SK-N-SH (cell line): ENCODE measurements around the gene SMAD5. TPM values are rescaled to one million over a fixed set of nuclear protein-coding genes. Genes with fewer than 3 reads are reported as not detected.
A peak's percentile ranks its signal among the peaks of the same experiment; 100 is the strongest.

ENCODE experiments used
- CTCF ChIA-PET: fragments of 300-600, 350-600 bp; formaldehyde crosslinking; extraction: SDS; loops from one replicate; lab custom pipeline; 2021; lab: Yijun Ruan, JAX
- POLR2A ChIA-PET: fragments of 350-600 bp; sonication (Branson Sonifier 250); formaldehyde crosslinking; extraction: SDS; loops from one replicate; lab custom pipeline; 2020; ENCODE audit warnings: antibody characterized with exemption, inconsistent platforms; lab: Yijun Ruan, JAX
- DNase-seq: peaks from one replicate; pipeline ENCODE4 v3.0.0; 2012
- H2AFZ ChIP-seq: fragments of 200-600 bp; sonication (generic); 2 replicates; pipeline ENCODE4 v1.8.1; 2016; ENCODE audit warnings: antibody characterized with exemption, mild to moderate bottlenecking, low read depth
- H3F3A ChIP-seq: fragments of 200-600 bp; sonication (generic); replicated peaks from 2 replicates; pipeline ENCODE3; 2016; ENCODE audit warnings: antibody characterized with exemption, mild to moderate bottlenecking; ENCODE audit not compliant: insufficient read depth
- H3K27ac ChIP-seq, 2 experiments: fragments of 200-500 bp in 1 of 2; fragments of 200-600 bp in 1 of 2; sonication (Bioruptor generic) in 1 of 2; sonication (generic), shearing (Covaris generic) in 1 of 2; 2 replicates each; pipeline versions ENCODE4 v1.5.1 to v1.6.1; 2014 to 2016; ENCODE audit warnings: low read depth in 2 of 2, inconsistent platforms in 1 of 2, low read length in 1 of 2, mild to moderate bottlenecking in 1 of 2, mixed read lengths in 1 of 2
- H3K27me3 ChIP-seq: fragments of 200-600 bp; sonication (generic), shearing (Covaris generic); 2 replicates; pipeline ENCODE4 v1.6.1; 2016; ENCODE audit warnings: mixed run types; ENCODE audit not compliant: insufficient read depth
- H3K36me3 ChIP-seq, 2 experiments: fragments of 200-500 bp in 1 of 2; fragments of 200-600 bp in 1 of 2; sonication (Bioruptor generic) in 1 of 2; sonication (generic) in 1 of 2; replicated peaks in 1 of 2; 2 replicates each; pipeline versions ENCODE3 to v1.5.1; 2014 to 2016; ENCODE audit warnings: low read length in 1 of 2, mild to moderate bottlenecking in 1 of 2; ENCODE audit not compliant: insufficient read depth in 2 of 2, control insufficient read depth in 1 of 2
- H3K4me1 ChIP-seq, 2 experiments: fragments of 200-500 bp in 1 of 2; fragments of 200-600 bp in 1 of 2; sonication (Bioruptor generic) in 1 of 2; sonication (generic), shearing (Covaris generic) in 1 of 2; 2 replicates each; pipeline versions ENCODE4 v1.5.1 to v1.6.1; 2014 to 2016; ENCODE audit warnings: low read depth in 1 of 2, low read length in 1 of 2, mixed run types in 1 of 2; ENCODE audit not compliant: insufficient read depth in 2 of 2, control insufficient read depth in 1 of 2
- H3K4me2 ChIP-seq: fragments of 200-600 bp; sonication (generic), shearing (Covaris generic); 2 replicates; pipeline ENCODE4 v1.6.1; 2017; ENCODE audit warnings: mixed run types
- H3K4me3 ChIP-seq, 2 experiments: fragments of 200-500 bp in 1 of 2; fragments of 200-600 bp in 1 of 2; sonication (Bioruptor generic) in 1 of 2; sonication (generic), shearing (Covaris generic) in 1 of 2; 2 replicates each; pipeline versions ENCODE4 v1.5.1 to v1.8.1; 2014 to 2016; ENCODE audit warnings: low read depth in 2 of 2, inconsistent platforms in 1 of 2, low read length in 1 of 2, mild to moderate bottlenecking in 1 of 2, mixed read lengths in 1 of 2, moderate library complexity in 1 of 2
- H3K79me2 ChIP-seq: fragments of 200-600 bp; sonication (generic); 2 replicates; pipeline ENCODE4 v1.8.1; 2017; ENCODE audit warnings: mild to moderate bottlenecking; ENCODE audit not compliant: insufficient read depth
- H3K9ac ChIP-seq: fragments of 200-600 bp; sonication (generic); 2 replicates; pipeline ENCODE4 v1.6.1; 2017; ENCODE audit warnings: mixed run types
- H3K9me2 ChIP-seq: fragments of 200-600 bp; sonication (generic); 2 replicates; pipeline ENCODE4 v1.6.1; 2017; ENCODE audit warnings: mixed run types
- H3K9me3 ChIP-seq: fragments of 200-600 bp; sonication (generic); 2 replicates; pipeline ENCODE4 v1.6.1; 2017; ENCODE audit warnings: mixed run types, mild to moderate bottlenecking, moderate library complexity
- H4K20me1 ChIP-seq: fragments of 200-600 bp; sonication (generic); 2 replicates; pipeline ENCODE4 v1.6.1; 2017; ENCODE audit warnings: mild to moderate bottlenecking, mixed run types; ENCODE audit not compliant: insufficient read depth
- CTCF ChIP-seq: fragments of 200-600 bp; sonication (generic); IDR thresholded peaks from 2 replicates; pipeline ENCODE4 v1.6.1; 2017; ENCODE audit warnings: antibody characterized with exemption, mild to moderate bottlenecking, moderate library complexity
- EZH2phosphoT487 ChIP-seq: fragments of 200-600 bp; sonication (generic); IDR thresholded peaks from 2 replicates; pipeline ENCODE4 v1.6.1; 2017; ENCODE audit warnings: low read depth, mixed run types, mild to moderate bottlenecking, antibody characterized with exemption, moderate library complexity, borderline replicate concordance
- FOSL2 ChIP-seq: IDR thresholded peaks from 2 replicates; pipeline ENCODE4 v1.4.0; 2012; ENCODE audit warnings: low read depth, mild to moderate bottlenecking, moderate library complexity, borderline replicate concordance
- FOXJ3 ChIP-seq: sonication (generic); formaldehyde crosslinking; IDR thresholded peaks from 2 replicates; pipeline ENCODE4 v1.5.1; 2020; ENCODE audit warnings: mild to moderate bottlenecking, missing genetic modification reagents
- GABPA ChIP-seq: IDR thresholded peaks from 2 replicates; pipeline ENCODE4 v1.4.0; 2012; ENCODE audit warnings: low read depth, mild to moderate bottlenecking
- MEF2A ChIP-seq: IDR thresholded peaks from 2 replicates; pipeline ENCODE4 v1.4.0; 2012; ENCODE audit warnings: low read depth, borderline replicate concordance
- RAD21 ChIP-seq: IDR thresholded peaks from 2 replicates; pipeline ENCODE4 v1.6.1; 2012; ENCODE audit warnings: mild to moderate bottlenecking, low read length
- SMC3 ChIP-seq: IDR thresholded peaks from 2 replicates; pipeline ENCODE4 v1.6.1; 2012; ENCODE audit warnings: low read depth, low read length, improper control_type of control experiment
- TCF12 ChIP-seq: IDR thresholded peaks from 2 replicates; pipeline ENCODE4 v1.4.0; 2012
- whole genome bisulfite sequencing: methylation state at CpG from one replicate; pipeline ENCODE4 v1.1.6; 2017; ENCODE audit warnings: low lambda C conversion rate; 5-methylcytosine and 5-hydroxymethylcytosine counted together
- polyA plus RNA-seq, 3 experiments: library from polyadenylated mRNA; depleted of rRNA; stranded (reverse); fragments of >200 nt; gene quantifications; 2 replicates each; pipeline ENCODE4 v1.2.3, GENCODE V29; 2012
- TF ChIP-seq, protein P1 (sequence below): fragments of 150-350 bp; IDR thresholded peaks from 2 replicates; pipeline ENCODE4 v1.6.1; 2017; ENCODE audit warnings: antibody characterized with exemption, low read length, low read depth, borderline replicate concordance

The SMAD5 gene
- polyA plus RNA-seq, 1 of the 3 experiments (the other 2 are of a cell fraction) = 26.9 TPM

DNA sequence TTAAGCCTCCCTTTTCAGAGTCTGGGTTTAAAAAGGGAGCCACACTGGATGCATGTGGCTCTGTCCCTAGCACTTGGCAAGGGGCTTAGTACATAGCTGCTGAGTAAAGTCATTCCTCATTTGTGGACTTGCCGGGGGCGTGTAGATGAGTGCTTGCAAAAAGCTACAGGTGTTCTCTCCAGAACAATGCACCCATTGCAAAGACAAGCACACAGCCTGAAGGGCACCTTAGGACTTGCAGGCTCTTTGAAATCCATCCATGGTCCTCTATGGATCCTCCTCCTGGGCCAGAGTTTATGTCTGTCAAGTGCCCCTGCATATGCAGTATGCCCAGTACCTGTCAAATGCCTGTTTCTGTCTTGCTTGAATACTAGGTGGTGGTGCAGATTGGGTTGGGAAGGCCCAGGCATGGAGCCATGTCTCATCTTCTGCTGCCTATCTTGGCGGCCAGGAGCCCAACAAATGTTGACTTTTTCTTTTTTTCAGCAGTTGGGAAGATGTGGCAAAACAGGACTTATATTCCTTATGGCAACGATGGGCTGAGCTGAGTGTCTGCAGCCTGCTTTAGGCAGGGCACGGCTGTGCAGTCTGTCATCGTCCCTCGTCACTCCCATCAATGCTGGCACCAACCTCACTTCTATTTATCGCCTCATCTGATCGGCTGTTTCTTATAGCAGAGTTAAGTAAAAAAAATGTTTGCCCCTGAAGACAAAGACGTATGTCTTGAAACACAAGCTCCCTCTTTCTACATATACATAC lies 78.8 kb downstream of the SMAD5 start (continued):
- TF ChIP-seq CTCF = no peak
- no peak for TF ChIP-seq FOSL2

GRCh38 chr5:136212252-136212721 lies 79.6 kb downstream of the SMAD5 start:
- ChIA-PET POLR2A (no interaction called here), CTCF (interaction anchor here (0.6 to 5.8 kb wide), 78 partner anchors 12 to 812 kb away, joined by 3 to 109 read pairs (median 4); partner anchors contain the start of genes IL9 and SMIM32)
- peak; percentile 81 for DNase-seq
- no peaks in the 10 kb centered on the region for H4K20me1 ChIP-seq
- H2AFZ ChIP-seq = no peak overlapping the region
- H3K27me3 ChIP-seq = no peaks in the 10 kb centered on the region
- 36% methylated on average over 10 of the region's 10 CpGs for WGBS
- no peaks in the 10 kb centered on the region for H3K79me2 ChIP-seq
- no peaks in the 10 kb centered on the region for H3F3A ChIP-seq
- H3K9ac ChIP-seq = no peak overlapping the region
- no peak overlapping the region; a peak in 1 of 4 replicates for H3K4me3 ChIP-seq
- H3K27ac ChIP-seq = no peak overlapping the region
- H3K9me3 ChIP-seq = no peaks in the 10 kb centered on the region
- no peaks in the 10 kb centered on the region for H3K4me1 ChIP-seq
- H3K4me2 ChIP-seq = no peak overlapping the region
- H3K9me2 ChIP-seq = no peaks in the 10 kb centered on the region
- TF ChIP-seq CTCF (peak; percentile 94), GABPA (no peak), RAD21 (peak; percentile 83), TCF12 (no peak), FOXJ3 (CRISPR knock-in tag) (no peak), SMC3 (peak; percentile 85), EZH2phosphoT487 (no peak), MEF2A (no peak)
- TF ChIP-seq, protein P1, sequence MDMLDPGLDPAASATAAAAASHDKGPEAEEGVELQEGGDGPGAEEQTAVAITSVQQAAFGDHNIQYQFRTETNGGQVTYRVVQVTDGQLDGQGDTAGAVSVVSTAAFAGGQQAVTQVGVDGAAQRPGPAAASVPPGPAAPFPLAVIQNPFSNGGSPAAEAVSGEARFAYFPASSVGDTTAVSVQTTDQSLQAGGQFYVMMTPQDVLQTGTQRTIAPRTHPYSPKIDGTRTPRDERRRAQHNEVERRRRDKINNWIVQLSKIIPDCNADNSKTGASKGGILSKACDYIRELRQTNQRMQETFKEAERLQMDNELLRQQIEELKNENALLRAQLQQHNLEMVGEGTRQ = no peak
- no peaks in the 10 kb centered on the region for H3K36me3 ChIP-seq
